Measurements from ENCODE around the gene AASS. TPM values are rescaled to one million over a fixed set of nuclear protein-coding genes. Genes with fewer than 3 reads are reported as not detected.
A peak's percentile ranks its signal among the peaks of the same experiment; 100 is the strongest.

Gene AASS
- total and polyA plus RNA-seq, 10 of the 15 experiments (the other 5 are each of a cell fraction or from before 2014, with no cell fraction given), result 0.09 to 8.0 (median 0.39) TPM

GRCh38 chr7:122143751-122144711, at the start of gene AASS (continued):
- TF ChIP-seq SIX5 (IDR thresholded peaks at IDR 0.05; ENCODE audit: low read depth, low read length, severe bottlenecking), result no peak
- TF ChIP-seq POLR2A (IDR thresholded peaks at IDR 0.05; ENCODE audit: low read depth, low read length), result no peak
- TF ChIP-seq PBX3 (IDR thresholded peaks at IDR 0.05; ENCODE audit: insufficient replicate concordance, low read depth, low read length), result no peak
- TF ChIP-seq JUND (IDR thresholded peaks at IDR 0.05; ENCODE audit: low read depth, low read length), result no peak
- no peak for TF ChIP-seq CHD1 (IDR thresholded peaks at IDR 0.05; ENCODE audit: low read depth, low read length)
- no peak for TF ChIP-seq CHD4 (IDR thresholded peaks at IDR 0.05)
- TF ChIP-seq NFIC (IDR thresholded peaks at IDR 0.05; ENCODE audit: low read depth, low read length), result no peak
- no peak for TF ChIP-seq CBX5 (IDR thresholded peaks at IDR 0.05; ENCODE audit: low read depth)
- no peak for TF ChIP-seq EP300 (IDR thresholded peaks at IDR 0.05; ENCODE audit: borderline replicate concordance in 1 of 2, control insufficient read depth in 1 of 2, low read depth in 2 of 2, low read length in 2 of 2)
- no peak for TF ChIP-seq CEBPZ (IDR thresholded peaks at IDR 0.05; ENCODE audit: low read depth, low read length)
- no peak for TF ChIP-seq KLF5 (IDR thresholded peaks at IDR 0.05; ENCODE audit: partially characterized antibody)
- TF ChIP-seq BRCA1 (IDR thresholded peaks at IDR 0.05; ENCODE audit: low read depth, low read length), result no peak
- no peak for TF ChIP-seq ZNF384 (IDR thresholded peaks at IDR 0.05; ENCODE audit: borderline replicate concordance, low read depth, low read length)
- no peak for TF ChIP-seq RAD51 (IDR thresholded peaks at IDR 0.05)
- no peak for TF ChIP-seq RB1 (IDR thresholded peaks at IDR 0.05; ENCODE audit: borderline replicate concordance)
- no peak for TF ChIP-seq TARDBP (IDR thresholded peaks at IDR 0.05; ENCODE audit: borderline replicate concordance)
- TF ChIP-seq NKRF (conservative IDR thresholded peaks at IDR 0.05), result no peak
- no peak for TF ChIP-seq CBFB (IDR thresholded peaks at IDR 0.05; ENCODE audit: low read depth)
- peak; percentile 53; the same call in 1 of the 2 replicates for TF ChIP-seq CHD2 (IDR thresholded peaks at IDR 0.05; ENCODE audit: borderline replicate concordance, low read depth, low read length)
- no peak for TF ChIP-seq RBBP5 (conservative IDR thresholded peaks at IDR 0.05)
- no peak for TF ChIP-seq ZNF207 (IDR thresholded peaks at IDR 0.05; ENCODE audit: borderline replicate concordance)
- TF ChIP-seq SREBF1 (IDR thresholded peaks at IDR 0.05; ENCODE audit: low read length), result no peak
- no peak for TF ChIP-seq TCF7 (IDR thresholded peaks at IDR 0.05; ENCODE audit: borderline replicate concordance)
- TF ChIP-seq RUNX3 (IDR thresholded peaks at IDR 0.05; ENCODE audit: low read length), result no peak
- no peak for TF ChIP-seq ATF3 (IDR thresholded peaks at IDR 0.05; ENCODE audit: borderline replicate concordance, extremely low read depth, low read depth, low read length)

Data from GM12878 (cell line).